ENCODE results near the gene DLG4. TPM values are rescaled to one million over a fixed set of nuclear protein-coding genes. Genes with fewer than 3 reads are reported as not detected.
A peak's percentile ranks its signal among the peaks of the same experiment; 100 is the strongest.

The DLG4 gene
- total RNA-seq, 2 experiments from 2014 or later, result 10.2 to 11.0 TPM

- DNase-seq, result no peak
- no peaks in the 10 kb centered on the region for H3K9me3 Mint-ChIP-seq
- Histone ChIP-seq H3K4me1 (ENCODE audit: insufficient read depth, low read length) (peaks cover 30% of the 10 kb centered on the region), H3K9me3 (ENCODE audit: control insufficient read depth in 1 of 2, insufficient read depth in 1 of 2, low read length in 2 of 2) (no peaks in the 10 kb centered on the region), H3K36me3 (ENCODE audit: insufficient read depth, low read length) (peaks cover 41% of the 10 kb centered on the region), H3K27ac (ENCODE audit: low read depth in 1 of 2, low read length in 2 of 2) (peak overlapping the region; percentile 85 to 97), H3K27me3 (ENCODE audit: control insufficient read depth in 1 of 2, insufficient read depth in 2 of 2, low read length in 2 of 2) (no peaks in the 10 kb centered on the region), H3K4me3 (ENCODE audit: low read length) (peak overlapping the region; percentile 77)
- TF ChIP-seq CTCF (IDR thresholded peaks at IDR 0.05), result no peak
- intact Hi-C loops (cut with DNase I, micrococcal nuclease), result no loop called here
- ATAC-seq (ENCODE audit: poor library complexity), result no peak
- peak overlapping the region; percentile 93 for H3K27ac Mint-ChIP-seq
- H3K4me1 Mint-ChIP-seq (ENCODE audit: low read depth), result peaks cover 40% of the 10 kb centered on the region
- peak overlapping the region; percentile 94 for H3K4me3 Mint-ChIP-seq
- POLR2A ChIA-PET, result interaction anchor here (1.2 to 17.0 kb wide), 15 partner anchors 7 to 443 kb away, joined by 3 to 234 read pairs (median 8); partner anchors contain the start of genes ACADVL, ACAP1, CLDN7 and CTDNEP1
- H3K36me3 Mint-ChIP-seq (ENCODE audit: low read depth), result peaks cover 71% of the 10 kb centered on the region
- CTCF ChIA-PET, result interaction anchor here (3.8 kb wide), 1 partner anchor 23 kb away, joined by 20 read pairs; the partner anchor contains the start of genes ACADVL and DLG4
- H3K27me3 Mint-ChIP-seq, result peaks cover 4% of the 10 kb centered on the region
These were observed 23.8 kb upstream of the DLG4 start for GRCh38 chr17:7243453-7243729.

- Mint-ChIP-seq H3K4me1 (ENCODE audit: low read depth) (peaks cover 39% of the 10 kb centered on the region), H3K36me3 (ENCODE audit: low read depth) (peaks cover 71% of the 10 kb centered on the region)
These were observed 23.2 kb upstream of the DLG4 start for GRCh38 chr17:7242717-7243452.

More at GRCh38 chr17:7242717-7243452, 23.2 kb upstream of the DLG4 start:
- H3K36me3 ChIP-seq (ENCODE audit: insufficient read depth, low read length), result peaks cover 41% of the 10 kb centered on the region
- Mint-ChIP-seq H3K27ac (peak overlapping the region; percentile 93), H3K27me3 (peaks cover 4% of the 10 kb centered on the region), H3K9me3 (no peaks in the 10 kb centered on the region), H3K4me3 (peak overlapping the region; percentile 94)
- H3K4me1 ChIP-seq (ENCODE audit: insufficient read depth, low read length), result peaks cover 30% of the 10 kb centered on the region
- peak overlapping the region; percentile 85 to 97 for H3K27ac ChIP-seq (ENCODE audit: low read depth in 1 of 2, low read length in 2 of 2)
- TF ChIP-seq CTCF (IDR thresholded peaks at IDR 0.05), result no peak
- peak; percentile 39 for ATAC-seq (ENCODE audit: poor library complexity)
- H3K4me3 ChIP-seq (ENCODE audit: low read length), result peak overlapping the region; percentile 77
- H3K9me3 ChIP-seq (ENCODE audit: control insufficient read depth in 1 of 2, insufficient read depth in 1 of 2, low read length in 2 of 2), result no peaks in the 10 kb centered on the region
- intact Hi-C loops (cut with DNase I, micrococcal nuclease), result loop anchor here in 1 of 2 experiments (1.0 kb wide), 2 partner anchors 9 to 29 kb away; partner anchors contain the start of gene ELP5
- peak; percentile 90 to 97 (median 92) for DNase-seq
- ChIA-PET POLR2A (interaction anchor here (0.6 to 17.0 kb wide), 27 partner anchors 8 to 600 kb away, joined by 3 to 234 read pairs (median 5); partner anchors contain the start of genes ACADVL, ACAP1, CLDN7 and CTDNEP1), CTCF (interaction anchor here (0.9 to 3.8 kb wide), 6 partner anchors 9 to 197 kb away, joined by 3 to 20 read pairs (median 4); partner anchors contain the start of genes ACADVL, CTDNEP1, DLG4 and ELP5)
- H3K27me3 ChIP-seq (ENCODE audit: control insufficient read depth in 1 of 2, insufficient read depth in 2 of 2, low read length in 2 of 2), result no peaks in the 10 kb centered on the region

Measured in CD4-positive, alpha-beta T cell (primary cell).